ENCODE data around the gene C20orf202.
A peak's percentile ranks its signal among the peaks of the same experiment; 100 is the strongest.

The C20orf202 gene

GRCh38 chr20:1184638-1185315 lies 18.5 kb upstream of the C20orf202 start, which contains the start of gene TMEM74B:
Gene TMEM74B, minus strand, starts transcription at chr20:1184981. Its CDS starts 1,180 bp downstream, at chr20:1183801.
- no peak for DNase-seq

DNA sequence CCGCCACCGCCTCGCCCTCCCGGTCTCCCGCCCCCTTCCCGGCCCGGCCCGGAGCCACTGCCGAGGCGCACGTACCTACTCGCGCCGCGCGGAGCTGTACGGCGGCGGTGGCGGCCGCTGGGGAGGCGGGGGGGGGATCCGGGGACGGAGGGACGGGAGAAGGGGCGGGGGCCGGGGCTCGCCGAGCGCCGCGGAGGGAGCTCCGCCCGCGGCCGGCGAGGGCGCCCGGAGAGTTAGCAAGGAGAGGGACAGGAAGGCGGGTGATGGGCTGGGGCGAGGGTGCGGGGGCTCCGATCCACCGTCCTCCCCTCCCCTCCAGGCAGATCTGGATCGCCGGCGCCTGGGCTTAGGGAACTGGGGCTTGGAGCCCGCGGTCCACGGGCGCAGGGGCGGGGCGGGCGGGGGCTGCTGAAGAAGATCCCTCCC lies 17.9 kb upstream of the C20orf202 start:
- DNase-seq = no peak

DNA sequence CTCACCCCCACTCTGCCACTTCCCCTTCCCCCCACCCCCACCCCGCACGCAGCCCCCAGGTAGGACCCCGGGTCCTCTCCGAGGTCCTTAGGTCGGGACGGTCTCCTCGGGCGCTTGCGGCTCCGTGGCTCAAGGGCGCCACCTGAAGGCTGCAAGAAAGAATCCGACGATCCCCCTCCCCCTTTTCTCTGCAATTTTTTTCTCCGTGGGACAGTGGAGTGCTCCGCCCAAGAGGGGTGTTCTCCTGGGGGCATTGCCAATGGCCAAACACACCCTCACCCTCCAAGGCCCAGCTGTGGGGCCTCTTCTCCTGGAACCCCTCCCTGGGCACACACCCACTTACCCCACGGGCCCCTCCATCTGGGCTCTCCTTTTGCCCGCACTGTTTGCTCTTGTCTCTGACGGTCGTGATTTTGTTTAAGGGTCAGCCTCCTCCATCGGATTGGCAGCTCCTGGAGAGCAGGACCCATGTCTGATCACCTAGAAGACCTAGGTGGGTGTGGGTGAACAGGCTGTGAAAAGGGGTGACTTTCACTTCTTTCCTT lies 17.4 kb upstream of the C20orf202 start:
- peak; percentile 68 for DNase-seq

- no peak for DNase-seq
Measured at GRCh38 chr20:1186367-1186991, 16.8 kb upstream of the C20orf202 start.

GRCh38 chr20:1187605-1188171 lies 15.6 kb upstream of the C20orf202 start:
- no peak for DNase-seq

GRCh38 chr20:1188347-1188746 lies 14.9 kb upstream of the C20orf202 start:
- no peak for DNase-seq

DNA sequence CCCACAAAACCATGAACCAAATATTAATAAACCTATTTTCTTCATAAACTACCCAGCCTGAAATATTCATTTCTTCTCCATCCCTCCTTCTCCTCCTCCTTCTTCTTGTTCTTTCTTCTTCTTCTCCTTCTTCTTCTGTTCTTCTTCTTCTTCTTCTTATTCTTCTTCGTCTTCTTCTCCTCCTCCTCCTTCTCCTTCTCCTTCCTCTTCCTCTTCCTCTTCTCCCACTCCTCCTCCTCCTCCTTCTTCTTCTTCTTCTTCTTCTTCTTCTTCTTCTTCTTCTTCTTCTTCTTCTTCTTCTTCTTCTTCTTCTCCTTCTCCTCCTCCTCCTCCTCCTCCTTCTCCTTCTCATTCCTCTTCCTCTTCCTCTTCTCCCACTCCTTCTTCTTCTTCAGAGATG lies 13.4 kb upstream of the C20orf202 start:
- no peak for DNase-seq

GRCh38 chr20:1190847-1191246 lies 12.4 kb upstream of the C20orf202 start:
- no peak for DNase-seq

DNA sequence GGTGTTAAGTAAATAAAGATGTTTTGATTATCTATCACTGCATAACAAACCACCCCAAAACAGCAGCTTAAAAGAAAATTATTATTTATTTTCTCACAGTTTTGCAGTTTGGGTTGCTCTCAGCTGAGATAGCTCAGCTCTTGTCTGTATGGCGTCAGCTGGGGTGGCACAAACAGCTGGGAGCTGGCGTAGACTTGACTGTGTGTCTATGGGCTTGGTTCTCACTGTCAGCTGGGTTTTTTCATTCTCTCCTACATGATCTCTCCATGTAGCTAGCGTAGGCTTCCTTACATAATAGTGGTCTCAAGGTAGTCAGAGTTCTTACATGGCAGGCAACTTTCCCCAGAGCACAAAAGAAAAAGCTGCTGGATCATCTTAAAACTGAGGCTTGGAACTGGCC lies 12.0 kb upstream of the C20orf202 start:
- DNase-seq = no peak

DNA sequence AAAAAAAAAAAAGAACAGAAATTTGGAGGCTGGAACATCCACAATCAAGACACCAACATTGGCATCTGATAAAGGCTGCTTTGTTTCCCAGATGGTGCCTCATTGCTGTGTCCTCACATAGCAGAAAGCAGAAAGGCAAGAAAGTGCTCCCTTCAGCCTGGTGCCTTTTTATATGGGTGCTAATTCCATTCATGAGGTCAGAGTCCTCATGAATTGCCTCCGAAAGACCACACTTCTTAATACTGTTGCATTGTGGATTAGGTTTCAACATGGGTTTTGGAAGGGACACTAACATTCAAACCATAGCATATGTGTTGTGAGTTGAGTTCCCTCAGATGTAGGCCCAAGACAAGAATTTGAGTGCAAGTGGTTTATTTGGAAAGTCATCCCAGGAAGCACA lies 8.0 kb upstream of the C20orf202 start:
- DNase-seq = no peak

DNA sequence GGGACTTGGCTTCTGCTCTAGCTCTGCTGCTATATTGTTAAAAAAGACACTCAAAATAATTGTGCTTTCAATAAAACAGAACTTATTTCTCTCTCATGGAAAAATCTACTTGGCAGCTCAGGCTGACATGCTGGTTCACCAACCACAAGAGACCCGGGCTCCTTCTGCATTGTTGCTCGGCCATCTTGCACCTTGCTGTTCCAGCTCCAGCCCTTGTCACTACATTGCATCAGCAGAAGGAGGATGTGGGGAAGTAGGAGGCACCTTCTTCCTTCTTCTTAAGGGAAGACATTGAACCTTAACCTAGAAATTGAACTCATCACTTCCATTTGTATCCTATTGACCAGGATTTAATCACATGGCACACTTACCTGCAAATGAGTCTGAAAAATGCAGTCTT lies 6.6 kb upstream of the C20orf202 start:
- DNase-seq = no peak

DNA sequence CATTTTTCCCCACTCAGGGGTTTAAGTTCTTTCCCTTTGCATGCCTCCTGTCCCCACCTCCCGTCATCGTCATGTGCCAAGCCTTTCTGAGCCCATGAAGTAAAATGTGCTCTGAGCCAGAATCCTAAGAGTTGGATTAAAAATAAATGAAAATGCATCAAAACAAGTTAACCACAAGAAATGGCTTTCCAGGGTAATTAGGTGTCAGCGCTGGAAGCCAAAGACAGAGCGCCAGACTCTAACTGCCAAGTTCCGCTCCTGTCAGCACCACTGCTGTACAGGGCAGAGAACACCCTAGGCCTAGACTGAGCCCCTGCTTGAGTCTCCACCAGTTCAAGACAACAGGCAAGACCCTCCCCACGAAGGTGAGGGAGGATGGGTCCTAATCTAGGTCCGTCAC lies 5.5 kb upstream of the C20orf202 start:
- no peak for DNase-seq

- no peak for DNase-seq
Measured at GRCh38 chr20:1198751-1199150, 4.5 kb upstream of the C20orf202 start.

DNA sequence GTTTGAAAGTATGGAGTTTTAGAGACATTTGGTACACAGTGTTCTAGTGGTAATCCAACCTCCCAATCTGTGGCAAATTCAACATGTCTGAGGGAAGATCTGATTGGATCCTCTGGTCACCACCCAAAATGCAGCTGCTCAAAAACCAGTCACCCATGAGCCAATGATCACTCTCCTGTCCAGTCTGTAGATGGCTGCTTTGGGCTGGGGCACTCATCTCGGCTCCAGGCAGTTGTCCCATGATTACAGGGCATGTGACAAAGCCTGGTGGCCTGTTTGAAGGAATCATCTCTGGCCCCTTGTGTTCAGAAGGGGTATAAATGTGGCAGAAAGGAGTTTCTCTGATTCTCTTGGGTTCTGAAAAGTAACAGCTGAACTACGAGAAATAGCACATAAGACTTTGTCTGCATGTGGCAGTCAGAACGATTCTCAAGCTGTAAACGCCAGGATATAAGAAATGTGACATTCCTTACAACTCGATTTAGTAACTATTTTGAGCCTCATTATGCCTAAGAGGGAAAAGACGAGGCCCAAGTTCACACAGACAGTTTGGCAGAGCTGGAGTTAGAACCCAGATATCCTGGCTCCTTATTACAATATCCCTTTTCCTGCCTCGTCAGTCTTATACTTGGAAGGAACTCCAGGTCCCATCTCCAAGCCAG lies 3.9 kb upstream of the C20orf202 start:
- DNase-seq = no peak

DNA sequence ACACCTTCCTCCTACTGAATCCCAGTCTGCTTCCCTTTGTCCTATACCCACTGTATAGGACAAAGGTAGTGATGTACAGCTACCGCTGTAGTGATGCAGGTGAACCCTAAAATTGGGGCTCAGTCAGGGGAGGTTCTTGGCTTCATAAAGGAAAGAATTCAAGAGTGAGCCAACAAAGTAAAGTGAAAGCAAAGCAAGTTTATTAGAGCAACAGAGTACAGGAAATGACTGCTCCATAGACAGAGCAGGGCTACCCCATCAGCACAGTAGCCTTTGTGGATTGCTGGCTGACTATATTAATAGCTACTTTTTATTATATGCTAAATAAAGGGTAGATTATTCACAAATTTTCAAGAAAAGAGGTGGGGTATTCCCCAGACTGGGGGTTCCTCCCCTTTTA lies 3.3 kb upstream of the C20orf202 start:
- DNase-seq = no peak

- DNase-seq = no peak
Measured at GRCh38 chr20:1203630-1204029, 376 bp downstream of the C20orf202 start.

- DNase-seq = no peak
Measured at GRCh38 chr20:1204113-1204512, 859 bp downstream of the C20orf202 start.

- no peak for DNase-seq
Measured at GRCh38 chr20:1204576-1204975, 1.3 kb downstream of the C20orf202 start.

DNA sequence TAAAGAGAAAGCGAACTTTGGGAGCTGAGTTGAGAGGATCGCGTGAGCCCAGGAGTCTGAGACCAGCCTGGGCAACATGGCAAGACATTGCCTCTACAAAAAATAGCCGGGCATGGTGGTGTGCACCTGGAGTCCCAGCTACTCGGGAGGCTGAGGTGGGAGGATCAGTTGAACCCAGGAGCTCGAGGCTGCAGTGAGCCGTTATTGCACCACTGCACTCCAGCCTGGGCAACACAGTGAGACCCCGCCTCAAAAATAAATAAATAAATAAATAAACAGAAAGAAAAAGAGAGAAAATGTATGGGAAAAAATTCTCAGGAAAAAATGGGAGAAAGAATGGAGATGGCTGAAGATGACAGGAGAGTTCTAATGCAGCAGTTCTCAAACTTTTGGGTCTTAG lies 2.5 kb downstream of the C20orf202 start:
- DNase-seq = no peak

GRCh38 chr20:1206366-1207148 lies 3.3 kb downstream of the C20orf202 start:
- no peak for DNase-seq

GRCh38 chr20:1207293-1207878 lies 4.1 kb downstream of the C20orf202 start:
- no peak for DNase-seq

Data from RPMI8226 (cell line).